GM12878 (cell line): ENCODE data around the gene PRRT3. TPM values are rescaled to one million over a fixed set of nuclear protein-coding genes. Genes with fewer than 3 reads are reported as not detected.

Experiments used
- BHLHE40 ChIP-seq, 2 experiments: fragments of 450-650 bp in 1 of 2; IDR thresholded peaks; 2 replicates each; pipeline ENCODE4 v1.6.1; 2011 to 2017; ENCODE audit warnings: low read depth in 2 of 2, borderline replicate concordance in 1 of 2, improper control_type of control experiment in 1 of 2, low read length in 1 of 2, mild to moderate bottlenecking in 1 of 2
- CBX5 ChIP-seq: sonication (generic); IDR thresholded peaks from 2 replicates; pipeline ENCODE4 v1.6.1; 2016; ENCODE audit warnings: low read depth, moderate library complexity, mild to moderate bottlenecking, inconsistent platforms
- GABPA ChIP-seq: IDR thresholded peaks from 2 replicates; pipeline ENCODE4 v1.6.1; 2014; ENCODE audit warnings: antibody characterized with exemption, low read depth, mild to moderate bottlenecking, inconsistent platforms
- NFXL1 ChIP-seq: fragments of 450-650 bp; IDR thresholded peaks from 2 replicates; pipeline ENCODE4 v1.6.1; 2017; ENCODE audit warnings: antibody characterized with exemption, mild to moderate bottlenecking, borderline replicate concordance
- POU2F2 ChIP-seq: IDR thresholded peaks from 3 replicates; pipeline ENCODE4 v1.6.1; 2011; ENCODE audit warnings: low read depth, mild to moderate bottlenecking, low read length, borderline replicate concordance
- RELB ChIP-seq: fragments of 450-650 bp; IDR thresholded peaks from 2 replicates; pipeline ENCODE4 v1.6.1; 2017; ENCODE audit warnings: low read depth, mild to moderate bottlenecking, moderate library complexity
- RUNX3 ChIP-seq: IDR thresholded peaks from 2 replicates; pipeline ENCODE4 v1.6.1; 2012; ENCODE audit warnings: low read length, inconsistent platforms
- SKIL ChIP-seq: fragments of 450-650 bp; IDR thresholded peaks from 2 replicates; pipeline ENCODE4 v1.6.1; 2017; ENCODE audit warnings: mild to moderate bottlenecking, low read depth, inconsistent platforms; ENCODE audit not compliant: poor library complexity, severe bottlenecking
- YBX1 ChIP-seq: fragments of 450-650 bp; IDR thresholded peaks from 2 replicates; pipeline ENCODE4 v1.6.1; 2016; ENCODE audit warnings: antibody characterized with exemption
- ZBTB4 ChIP-seq: fragments of 450-650 bp; formaldehyde crosslinking; IDR thresholded peaks from 2 replicates; pipeline ENCODE4 v1.4.0; 2022; ENCODE audit warnings: mild to moderate bottlenecking, moderate library complexity
- ZBTB40 ChIP-seq: fragments of 450-650 bp; IDR thresholded peaks from 2 replicates; pipeline ENCODE4 v1.6.1; 2016; ENCODE audit warnings: mild to moderate bottlenecking, moderate library complexity, borderline replicate concordance
- ZNF217 ChIP-seq: fragments of 450-650 bp; IDR thresholded peaks from 2 replicates; pipeline ENCODE4 v1.6.1; 2017; ENCODE audit warnings: antibody characterized with exemption, mild to moderate bottlenecking
- ZNF384 ChIP-seq: IDR thresholded peaks from 2 replicates; pipeline ENCODE4 v1.6.1; 2012; ENCODE audit warnings: low read depth, mild to moderate bottlenecking, low read length, improper control_type of control experiment, borderline replicate concordance
- polyA plus RNA-seq, 11 experiments: library from polyadenylated mRNA; depleted of rRNA in 4 of 11; unstranded in 6 of 11; stranded (reverse) in 5 of 11; fragments of >200 nt; fragmentation: Nextera tagmentation in 4 of 11; fragmentation: Illumina TruSeq in 1 of 11; extraction: Ambion mirVana in 4 of 11; extraction: Trizol in 1 of 11; gene quantifications; 1 replicate in 1 of 11; 2 replicates in 10 of 11; pipeline versions ENCODE4 v1.2.1 to v1.2.3, GENCODE V29; 2011 to 2016; ENCODE audit warnings: inconsistent platforms in 2 of 11, missing spikeins in 2 of 11, low read depth in 1 of 11
- total RNA-seq, 4 experiments: library from RNA; depleted of rRNA in 3 of 4; stranded (reverse); fragments of >200 nt in 3 of 4; fragmentation: Illumina TruSeq in 1 of 4; extraction: Trizol in 1 of 4; gene quantifications; 2 replicates each; pipeline versions ENCODE4 v1.2.1 to v1.2.3, GENCODE V29; 2013 to 2021
- TF ChIP-seq, protein P1 (sequence below): fragments of 450-650 bp; IDR thresholded peaks from 2 replicates; pipeline ENCODE4 v1.6.1; 2016; ENCODE audit warnings: mild to moderate bottlenecking

The PRRT3 gene
- total and polyA plus RNA-seq, 10 of the 15 experiments (the other 5 are each of a cell fraction or from before 2014, with no cell fraction given): 0.53 to 18.0 (median 7.1) TPM

- TF ChIP-seq ZBTB40: peak; percentile 57; the same call in 1 of the 2 replicates
- TF ChIP-seq ZNF384: no peak
- peak in 1 of 2 experiments; percentile 73; a peak in 2 of 4 replicates for TF ChIP-seq BHLHE40 (IDR thresholded peaks at IDR 0.05; ENCODE audit: borderline replicate concordance in 1 of 2, low read depth in 2 of 2, low read length in 1 of 2)
- no peak for TF ChIP-seq NFXL1
- no peak for TF ChIP-seq SKIL
- TF ChIP-seq ZBTB4 (CRISPR knock-in tag): no peak
- TF ChIP-seq ZNF217: no peak
- TF ChIP-seq, protein P1, sequence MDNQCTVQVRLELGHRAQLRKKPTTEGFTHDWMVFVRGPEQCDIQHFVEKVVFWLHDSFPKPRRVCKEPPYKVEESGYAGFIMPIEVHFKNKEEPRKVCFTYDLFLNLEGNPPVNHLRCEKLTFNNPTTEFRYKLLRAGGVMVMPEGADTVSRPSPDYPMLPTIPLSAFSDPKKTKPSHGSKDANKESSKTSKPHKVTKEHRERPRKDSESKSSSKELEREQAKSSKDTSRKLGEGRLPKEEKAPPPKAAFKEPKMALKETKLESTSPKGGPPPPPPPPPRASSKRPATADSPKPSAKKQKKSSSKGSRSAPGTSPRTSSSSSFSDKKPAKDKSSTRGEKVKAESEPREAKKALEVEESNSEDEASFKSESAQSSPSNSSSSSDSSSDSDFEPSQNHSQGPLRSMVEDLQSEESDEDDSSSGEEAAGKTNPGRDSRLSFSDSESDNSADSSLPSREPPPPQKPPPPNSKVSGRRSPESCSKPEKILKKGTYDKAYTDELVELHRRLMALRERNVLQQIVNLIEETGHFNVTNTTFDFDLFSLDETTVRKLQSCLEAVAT: no peak
- TF ChIP-seq RUNX3: peak; percentile 26
- peak; percentile 22; the same call in 2 of the 3 replicates for TF ChIP-seq POU2F2
- no peak for TF ChIP-seq YBX1
- TF ChIP-seq CBX5: no peak
- TF ChIP-seq GABPA: peak; percentile 23; the same call in 1 of the 2 replicates
- peak; percentile 59; the same call in 1 of the 2 replicates for TF ChIP-seq RELB
Observed at GRCh38 chr3:9933561-9934234, 18.5 kb downstream of the PRRT3 start, which contains the start of gene CRELD1 (continued).
